ENCODE measurements around the gene SBF1. TPM values are rescaled to one million over a fixed set of nuclear protein-coding genes. Genes with fewer than 3 reads are reported as not detected.

Gene SBF1
- total and polyA plus RNA-seq, 2 of the 13 experiments (the other 11 are each of a cell fraction or from before 2014, with no cell fraction given), result 31.7 to 40.9 TPM

GRCh38 chr22:50420015-50420414 is 54.8 kb downstream of the SBF1 start:
- Histone ChIP-seq H3K27me3 (ENCODE audit: control insufficient read depth in 1 of 2, insufficient read depth in 2 of 2, low read length in 2 of 2) (no peaks in the 10 kb centered on the region), H4K20me1 (ENCODE audit: insufficient read depth, low read length) (no peaks in the 10 kb centered on the region), H3K36me3 (replicated peaks in 1 of 2; ENCODE audit: control insufficient read depth in 1 of 2, insufficient read depth in 2 of 2, low read length in 2 of 2) (peaks cover 63 to 83% of the 10 kb centered on the region in 2 experiments), H2AFZ (ENCODE audit: low read length) (no peak overlapping the region), H3K9ac (ENCODE audit: insufficient read depth, low read depth, low read length) (no peak overlapping the region), H3K4me1 (ENCODE audit: insufficient read depth, low read length) (no peaks in the 10 kb centered on the region), H3K9me3 (ENCODE audit: low read length) (no peaks in the 10 kb centered on the region), H3K79me2 (ENCODE audit: insufficient read depth, low read length) (no peaks in the 10 kb centered on the region), H3K4me3 (replicated peaks in 1 of 3; ENCODE audit: insufficient read depth in 1 of 3, low read depth in 2 of 3, low read length in 3 of 3) (no peak overlapping the region), H3K4me2 (ENCODE audit: low read depth, low read length) (no peak overlapping the region), H3K27ac (ENCODE audit: extremely low read length, insufficient read depth, low read length) (no peak overlapping the region)
- TF ChIP-seq POLR2A (IDR thresholded peaks at IDR 0.05; ENCODE audit: insufficient read depth in 1 of 2, low read depth in 2 of 2, low read length in 2 of 2) (peak in 1 of 2 experiments; percentile 20; a peak in 2 of 4 replicates), KDM4B (CRISPR knock-in tag; IDR thresholded peaks at IDR 0.05) (no peak), AGO2 (optimal IDR thresholded peaks at IDR 0.05; ENCODE audit: low read depth, low read length) (peak; percentile 73), GTF2F1 (IDR thresholded peaks at IDR 0.05; ENCODE audit: low read length) (no peak)
- DNase-seq (ENCODE audit: low spot score), result no peak
- no peak for ATAC-seq
- ChIA-PET CTCF (ENCODE audit: low intra/inter-chr PET ratio, low total read pairs) (no interaction called here), POLR2A (no interaction called here)
- intact Hi-C loops (cut with micrococcal nuclease; ENCODE audit: unreplicated experiment) (no loop called here), in situ Hi-C loops (cut with HindIII; ENCODE audit: extremely low pct_ligation_motif_present, low pct_unique_long_range_greater_than_20kb) (no loop called here)
- BruUV-seq (replicated peaks), result no TSS peak
- WGBS (ENCODE audit: low lambda C conversion rate), result 94% methylated on average over 10 of the region's 10 CpGs
- FAIRE-seq, result no peak

GRCh38 chr22:50419116-50419515 is 55.7 kb downstream of the SBF1 start:
- TF ChIP-seq POLR2A (IDR thresholded peaks at IDR 0.05; ENCODE audit: insufficient read depth in 1 of 2, low read depth in 2 of 2, low read length in 2 of 2) (peak in 1 of 2 experiments; percentile 32; a peak in 1 of 4 replicates), ZNF317 (CRISPR knock-in tag; IDR thresholded peaks at IDR 0.05) (no peak)
- Histone ChIP-seq H3K27ac (ENCODE audit: extremely low read length, insufficient read depth, low read length) (no peak overlapping the region), H2AFZ (ENCODE audit: low read length) (no peak overlapping the region), H3K79me2 (ENCODE audit: insufficient read depth, low read length) (no peaks in the 10 kb centered on the region), H3K27me3 (ENCODE audit: control insufficient read depth in 1 of 2, insufficient read depth in 2 of 2, low read length in 2 of 2) (no peaks in the 10 kb centered on the region), H4K20me1 (ENCODE audit: insufficient read depth, low read length) (no peaks in the 10 kb centered on the region), H3K4me1 (ENCODE audit: insufficient read depth, low read length) (no peaks in the 10 kb centered on the region), H3K4me2 (ENCODE audit: low read depth, low read length) (no peak overlapping the region), H3K36me3 (replicated peaks in 1 of 2; ENCODE audit: control insufficient read depth in 1 of 2, insufficient read depth in 2 of 2, low read length in 2 of 2) (peaks cover 69 to 89% of the 10 kb centered on the region in 2 experiments), H3K4me3 (replicated peaks in 1 of 3; ENCODE audit: insufficient read depth in 1 of 3, low read depth in 2 of 3, low read length in 3 of 3) (no peak overlapping the region), H3K9ac (ENCODE audit: insufficient read depth, low read depth, low read length) (no peak overlapping the region), H3K9me3 (ENCODE audit: low read length) (no peaks in the 10 kb centered on the region)
- in situ Hi-C loops (cut with HindIII; ENCODE audit: extremely low pct_ligation_motif_present, low pct_unique_long_range_greater_than_20kb), result no loop called here
- intact Hi-C loops (cut with micrococcal nuclease; ENCODE audit: unreplicated experiment), result no loop called here
- DNase-seq (ENCODE audit: low spot score) (no peak), FAIRE-seq (no peak), ATAC-seq (no peak)
- 97% methylated on average over 7 of the region's 9 CpGs for WGBS (ENCODE audit: low lambda C conversion rate)
- POLR2A ChIA-PET, result no interaction called here
- CTCF ChIA-PET (ENCODE audit: low intra/inter-chr PET ratio, low total read pairs), result no interaction called here
- no TSS peak for BruUV-seq (replicated peaks)

Measured in HepG2 (cell line).